Memory B cell (primary cell): ENCODE results near the gene RNF214.

ENCODE experiments used
- ATAC-seq: fragments of 150-1000 bp; cut with Tn5 transposase; 2 replicates; pipeline ENCODE4 v1.10.0; 2021; ENCODE audit warnings: low read depth, mild to moderate bottlenecking, moderate library complexity
- DNase-seq, 2 donors: peaks; one replicate each; pipeline ENCODE4 v3.0.0; 2022; ENCODE audit warnings: low spot score in 2 of 2
- H3K27ac Mint-ChIP-seq: one replicate; pipeline ENCODE4 v1.8.0; 2022; ENCODE audit warnings: mild to moderate bottlenecking, moderate library complexity, mixed read lengths
- H3K27me3 Mint-ChIP-seq: one replicate; pipeline ENCODE4 v1.8.0; 2022; ENCODE audit warnings: mixed read lengths
- H3K36me3 Mint-ChIP-seq: one replicate; pipeline ENCODE4 v1.8.0; 2022; ENCODE audit warnings: mild to moderate bottlenecking, mixed read lengths
- H3K4me1 Mint-ChIP-seq: one replicate; pipeline ENCODE4 v1.8.0; 2022; ENCODE audit warnings: mixed read lengths
- H3K4me3 Mint-ChIP-seq: one replicate; pipeline ENCODE4 v1.8.0; 2022; ENCODE audit warnings: mild to moderate bottlenecking, moderate library complexity, mixed read lengths
- H3K9me3 Mint-ChIP-seq: one replicate; pipeline ENCODE4 v1.8.0; 2022; ENCODE audit warnings: mixed read lengths

The RNF214 gene

DNA sequence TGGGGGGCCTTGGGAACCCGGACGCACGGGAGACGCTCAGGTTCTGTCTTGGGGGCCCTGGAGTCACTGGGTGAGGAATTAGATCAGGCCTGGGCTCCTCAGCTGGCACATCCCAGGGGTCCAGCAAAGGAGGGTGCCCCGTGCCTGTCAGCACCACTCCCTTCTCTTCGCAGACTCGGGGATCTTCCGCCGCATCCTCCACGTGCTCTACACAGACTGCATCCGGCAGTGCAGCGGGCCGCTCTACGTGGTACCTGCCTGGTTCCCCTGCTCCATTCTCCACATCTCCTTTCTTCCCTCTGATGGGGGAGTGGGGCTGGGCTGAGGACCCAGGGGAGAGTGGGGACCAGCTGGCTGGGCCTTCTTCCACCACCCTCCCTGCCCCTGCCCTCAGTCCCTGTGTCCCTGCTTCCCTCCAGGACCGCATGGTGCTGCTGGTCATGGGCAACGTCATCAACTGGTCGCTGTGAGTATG, 40.0 kb upstream of the RNF214 start:
- no peak overlapping the region for H3K4me3 Mint-ChIP-seq
- H3K27ac Mint-ChIP-seq: peak overlapping the region; percentile 87
- ATAC-seq (no peak), DNase-seq (no peak)
- peaks cover 36% of the 10 kb centered on the region for H3K4me1 Mint-ChIP-seq
- H3K27me3 Mint-ChIP-seq: no peaks in the 10 kb centered on the region
- peaks cover 36% of the 10 kb centered on the region for H3K36me3 Mint-ChIP-seq
- H3K9me3 Mint-ChIP-seq: no peaks in the 10 kb centered on the region

- no peak for DNase-seq
- no peak for ATAC-seq
- Mint-ChIP-seq H3K27me3 (no peaks in the 10 kb centered on the region), H3K9me3 (no peaks in the 10 kb centered on the region), H3K36me3 (peaks cover 37% of the 10 kb centered on the region), H3K4me3 (no peak overlapping the region), H3K27ac (peak overlapping the region; percentile 87), H3K4me1 (peaks cover 32% of the 10 kb centered on the region)
Measured at GRCh38 chr11:117193130-117194020, 39.1 kb upstream of the RNF214 start.

GRCh38 chr11:117194267-117194666, 38.2 kb upstream of the RNF214 start:
- Mint-ChIP-seq H3K4me1 (peaks cover 25% of the 10 kb centered on the region), H3K27me3 (no peaks in the 10 kb centered on the region), H3K36me3 (peaks cover 34% of the 10 kb centered on the region), H3K27ac (peak overlapping the region; percentile 50), H3K9me3 (no peaks in the 10 kb centered on the region), H3K4me3 (no peak overlapping the region)
- ATAC-seq (no peak), DNase-seq (no peak)

- H3K4me1 Mint-ChIP-seq: peaks cover 18% of the 10 kb centered on the region
- H3K27me3 Mint-ChIP-seq: no peaks in the 10 kb centered on the region
- no peak for ATAC-seq
- H3K4me3 Mint-ChIP-seq: no peak overlapping the region
- no peak for DNase-seq
- no peaks in the 10 kb centered on the region for H3K9me3 Mint-ChIP-seq
- H3K27ac Mint-ChIP-seq: peak overlapping the region; percentile 11
- H3K36me3 Mint-ChIP-seq: peaks cover 32% of the 10 kb centered on the region
Measured at GRCh38 chr11:117195258-117195657, 37.2 kb upstream of the RNF214 start.

DNA sequence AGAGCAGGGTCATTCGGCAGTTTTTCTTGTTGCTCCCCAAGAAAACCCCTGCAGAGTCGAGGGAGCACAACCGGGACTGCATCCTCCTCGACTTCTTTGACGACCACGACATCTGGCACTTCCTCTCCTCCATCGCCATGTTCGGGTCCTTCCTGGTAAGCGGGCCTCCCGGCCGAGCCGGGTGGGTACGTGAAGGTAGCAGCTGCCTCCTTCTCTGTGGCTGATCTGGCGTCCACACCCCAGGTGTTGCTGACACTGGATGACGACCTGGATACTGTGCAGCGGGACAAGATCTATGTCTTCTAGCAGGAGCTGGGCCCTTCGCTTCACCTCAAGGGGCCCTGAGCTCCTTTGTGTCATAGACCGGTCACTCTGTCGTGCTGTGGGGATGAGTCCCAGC, 36.7 kb upstream of the RNF214 start:
- no peaks in the 10 kb centered on the region for H3K27me3 Mint-ChIP-seq
- DNase-seq (no peak), ATAC-seq (no peak)
- H3K4me3 Mint-ChIP-seq: no peak overlapping the region
- peaks cover 15% of the 10 kb centered on the region for H3K4me1 Mint-ChIP-seq
- H3K27ac Mint-ChIP-seq: peak overlapping the region; percentile 18
- H3K36me3 Mint-ChIP-seq: peaks cover 29% of the 10 kb centered on the region
- no peaks in the 10 kb centered on the region for H3K9me3 Mint-ChIP-seq

DNA sequence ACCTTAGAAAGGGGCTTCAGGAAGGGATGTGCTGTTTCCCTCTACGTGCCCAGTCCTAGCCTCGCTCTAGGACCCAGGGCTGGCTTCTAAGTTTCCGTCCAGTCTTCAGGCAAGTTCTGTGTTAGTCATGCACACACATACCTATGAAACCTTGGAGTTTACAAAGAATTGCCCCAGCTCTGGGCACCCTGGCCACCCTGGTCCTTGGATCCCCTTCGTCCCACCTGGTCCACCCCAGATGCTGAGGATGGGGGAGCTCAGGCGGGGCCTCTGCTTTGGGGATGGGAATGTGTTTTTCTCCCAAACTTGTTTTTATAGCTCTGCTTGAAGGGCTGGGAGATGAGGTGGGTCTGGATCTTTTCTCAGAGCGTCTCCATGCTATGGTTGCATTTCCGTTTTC, 35.5 kb upstream of the RNF214 start:
- DNase-seq (no peak), ATAC-seq (no peak)
- no peaks in the 10 kb centered on the region for H3K27me3 Mint-ChIP-seq
- H3K27ac Mint-ChIP-seq: peak overlapping the region; percentile 18
- H3K9me3 Mint-ChIP-seq: no peaks in the 10 kb centered on the region
- peaks cover 20% of the 10 kb centered on the region for H3K4me1 Mint-ChIP-seq
- H3K4me3 Mint-ChIP-seq: no peak overlapping the region
- peaks cover 26% of the 10 kb centered on the region for H3K36me3 Mint-ChIP-seq

- Mint-ChIP-seq H3K9me3 (no peaks in the 10 kb centered on the region), H3K27me3 (no peaks in the 10 kb centered on the region), H3K27ac (peak overlapping the region; percentile 9), H3K4me3 (no peak overlapping the region), H3K4me1 (peaks cover 20% of the 10 kb centered on the region), H3K36me3 (peaks cover 24% of the 10 kb centered on the region)
- DNase-seq: no peak
- peak; percentile 14 for ATAC-seq
Measured at GRCh38 chr11:117197516-117198456, 34.7 kb upstream of the RNF214 start.

DNA sequence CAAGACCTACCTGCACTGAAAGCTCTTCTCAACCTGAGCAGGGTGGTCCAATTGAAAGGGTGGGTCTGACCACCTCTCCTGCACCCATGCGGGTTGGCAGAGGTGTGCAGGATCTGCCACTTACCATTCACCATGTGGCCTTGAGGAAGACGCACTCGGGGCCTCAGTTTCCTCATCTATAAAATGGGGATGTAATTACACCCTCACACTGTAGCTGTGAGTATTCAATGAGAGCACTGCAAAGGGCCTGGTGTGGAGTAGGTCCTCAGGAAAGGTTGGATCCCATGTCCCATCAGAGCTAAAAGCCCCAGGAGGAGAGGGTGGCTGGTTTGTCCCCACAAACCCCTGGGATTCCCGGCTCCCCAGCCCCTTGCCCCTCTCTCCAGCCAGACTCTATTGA, 33.9 kb upstream of the RNF214 start:
- H3K27me3 Mint-ChIP-seq: no peaks in the 10 kb centered on the region
- H3K4me1 Mint-ChIP-seq: peaks cover 18% of the 10 kb centered on the region
- H3K4me3 Mint-ChIP-seq: no peak overlapping the region
- peak overlapping the region; percentile 9 for H3K27ac Mint-ChIP-seq
- ATAC-seq (no peak), DNase-seq (no peak)
- peaks cover 26% of the 10 kb centered on the region for H3K36me3 Mint-ChIP-seq
- H3K9me3 Mint-ChIP-seq: no peaks in the 10 kb centered on the region

DNA sequence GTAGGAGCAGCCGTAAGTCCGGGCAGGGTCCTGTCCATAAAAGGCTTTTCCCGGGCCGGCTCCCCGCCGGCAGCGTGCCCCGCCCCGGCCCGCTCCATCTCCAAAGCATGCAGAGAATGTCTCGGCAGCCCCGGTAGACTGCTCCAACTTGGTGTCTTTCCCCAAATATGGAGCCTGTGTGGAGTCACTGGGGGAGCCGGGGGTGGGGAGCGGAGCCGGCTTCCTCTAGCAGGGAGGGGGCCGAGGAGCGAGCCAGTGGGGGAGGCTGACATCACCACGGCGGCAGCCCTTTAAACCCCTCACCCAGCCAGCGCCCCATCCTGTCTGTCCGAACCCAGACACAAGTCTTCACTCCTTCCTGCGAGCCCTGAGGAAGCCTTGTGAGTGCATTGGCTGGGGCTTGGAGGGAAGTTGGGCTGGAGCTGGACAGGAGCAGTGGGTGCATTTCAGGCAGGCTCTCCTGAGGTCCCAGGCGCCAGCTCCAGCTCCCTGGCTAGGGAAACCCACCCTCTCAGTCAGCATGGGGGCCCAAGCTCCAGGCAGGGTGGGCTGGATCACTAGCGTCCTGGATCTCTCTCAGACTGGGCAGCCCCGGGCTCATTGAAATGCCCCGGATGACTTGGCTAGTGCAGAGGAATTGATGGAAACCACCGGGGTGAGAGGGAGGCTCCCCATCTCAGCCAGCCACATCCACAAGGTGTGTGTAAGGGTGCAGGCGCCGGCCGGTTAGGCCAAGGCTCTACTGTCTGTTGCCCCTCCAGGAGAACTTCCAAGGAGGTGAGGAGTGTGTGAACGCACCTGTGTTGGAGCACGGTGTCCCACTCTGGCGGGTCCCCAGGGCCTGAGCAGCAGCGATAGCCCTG, 33.2 kb upstream of the RNF214 start, which contains the start of gene TAGLN:
TSS of gene TAGLN (plus strand) at position 318 of the 863 bp plus-strand sequence. CDS start 3,644 bp downstream, outside the sequence.
- no peaks in the 10 kb centered on the region for H3K27me3 Mint-ChIP-seq
- H3K4me1 Mint-ChIP-seq: peaks cover 18% of the 10 kb centered on the region
- H3K9me3 Mint-ChIP-seq: no peaks in the 10 kb centered on the region
- peaks cover 29% of the 10 kb centered on the region for H3K36me3 Mint-ChIP-seq
- H3K4me3 Mint-ChIP-seq: no peak within 1 kb of the TSS
- peak within 1 kb of the TSS; percentile 11 for H3K27ac Mint-ChIP-seq
- DNase-seq (no peak), ATAC-seq (no peak)

GRCh38 chr11:117199916-117200812, 32.3 kb upstream of the RNF214 start:
- Mint-ChIP-seq H3K27ac (peak overlapping the region; percentile 36), H3K9me3 (no peaks in the 10 kb centered on the region), H3K27me3 (no peaks in the 10 kb centered on the region), H3K36me3 (peaks cover 27% of the 10 kb centered on the region), H3K4me1 (peaks cover 16% of the 10 kb centered on the region), H3K4me3 (no peak overlapping the region)
- DNase-seq: no peak
- no peak for ATAC-seq

- peaks cover 13% of the 10 kb centered on the region for H3K4me1 Mint-ChIP-seq
- peak overlapping the region; percentile 36 for H3K27ac Mint-ChIP-seq
- peaks cover 22% of the 10 kb centered on the region for H3K36me3 Mint-ChIP-seq
- H3K4me3 Mint-ChIP-seq: no peak overlapping the region
- no peaks in the 10 kb centered on the region for H3K27me3 Mint-ChIP-seq
- DNase-seq (no peak), ATAC-seq (no peak)
- H3K9me3 Mint-ChIP-seq: no peaks in the 10 kb centered on the region
Measured at GRCh38 chr11:117200813-117201657, 31.4 kb upstream of the RNF214 start.
